Central memory CD8-positive, alpha-beta T cell (primary cell): ENCODE measurements around the gene FIGNL2.

Experiments used
- ATAC-seq: fragments of 150-1000 bp; cut with Tn5 transposase; replicated peaks from 2 replicates; pipeline ENCODE4 v1.10.0; 2022; ENCODE audit warnings: mild to moderate bottlenecking, moderate FRiP score, moderate number of reproducible peaks; ENCODE audit not compliant: poor library complexity, severe bottlenecking; ENCODE audit errors: extremely low read depth
- DNase-seq, 2 donors: peaks; one replicate each; pipeline ENCODE4 v3.0.0; 2021; ENCODE audit warnings: low spot score in 2 of 2
- H3K27ac Mint-ChIP-seq: one replicate; pipeline ENCODE4 v1.8.0; 2022; ENCODE audit warnings: low read depth, mild to moderate bottlenecking, moderate library complexity, mixed read lengths
- H3K27me3 Mint-ChIP-seq: one replicate; pipeline ENCODE4 v1.8.0; 2022; ENCODE audit warnings: mixed read lengths
- H3K36me3 Mint-ChIP-seq: one replicate; pipeline ENCODE4 v1.8.0; 2022; ENCODE audit warnings: mild to moderate bottlenecking, moderate library complexity, mixed read lengths; ENCODE audit not compliant: insufficient read depth
- H3K4me1 Mint-ChIP-seq: one replicate; pipeline ENCODE4 v1.8.0; 2022; ENCODE audit warnings: mixed read lengths
- H3K4me3 Mint-ChIP-seq: one replicate; pipeline ENCODE4 v1.8.0; 2022; ENCODE audit warnings: mild to moderate bottlenecking, moderate library complexity, mixed read lengths
- H3K9me3 Mint-ChIP-seq: one replicate; pipeline ENCODE4 v1.8.0; 2022; ENCODE audit warnings: mixed read lengths

Gene FIGNL2

DNA sequence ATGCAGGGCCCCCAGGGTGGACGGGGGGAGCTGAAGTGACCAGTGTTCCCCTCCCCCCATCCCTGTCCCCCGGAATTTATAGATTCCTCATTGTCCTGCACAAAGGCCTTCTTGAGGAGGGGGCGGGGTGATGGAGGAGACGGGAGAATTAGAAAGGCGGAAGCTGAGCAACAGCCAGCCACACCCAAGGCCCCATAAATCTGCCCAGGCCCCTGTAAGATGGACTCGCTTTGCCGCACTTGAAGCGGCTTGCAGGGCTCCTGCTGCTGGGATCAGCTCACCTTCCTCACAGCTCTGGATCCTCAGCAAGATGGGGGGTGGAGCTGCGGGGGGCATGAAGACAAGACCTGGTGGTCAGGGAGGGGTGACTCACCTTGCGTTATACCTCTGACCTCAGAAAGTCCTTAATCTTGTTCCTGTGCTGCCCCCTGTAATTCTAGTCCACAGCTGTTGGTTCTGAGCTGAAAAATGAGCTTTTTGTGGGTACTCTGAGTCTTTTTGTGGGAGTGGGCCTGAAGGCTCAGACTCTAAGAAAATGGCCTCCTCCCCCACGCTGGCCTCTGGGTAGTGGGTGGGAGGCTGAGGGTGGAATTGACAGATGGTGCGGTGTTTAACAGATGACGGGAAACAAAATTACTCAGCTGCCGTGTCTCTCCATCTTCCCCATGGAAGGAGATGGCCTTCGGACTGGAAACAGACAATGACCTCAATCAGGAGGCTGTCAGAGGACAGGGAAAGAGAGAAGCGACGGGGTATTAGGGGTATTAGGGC is 23.6 kb upstream of the FIGNL2 start:
- Mint-ChIP-seq H3K4me3 (no peak overlapping the region), H3K27me3 (peaks cover 48% of the 10 kb centered on the region), H3K36me3 (peaks cover 3% of the 10 kb centered on the region), H3K9me3 (no peaks in the 10 kb centered on the region), H3K27ac (no peak overlapping the region), H3K4me1 (peaks cover 7% of the 10 kb centered on the region)
- ATAC-seq (no peak), DNase-seq (no peak)

DNA sequence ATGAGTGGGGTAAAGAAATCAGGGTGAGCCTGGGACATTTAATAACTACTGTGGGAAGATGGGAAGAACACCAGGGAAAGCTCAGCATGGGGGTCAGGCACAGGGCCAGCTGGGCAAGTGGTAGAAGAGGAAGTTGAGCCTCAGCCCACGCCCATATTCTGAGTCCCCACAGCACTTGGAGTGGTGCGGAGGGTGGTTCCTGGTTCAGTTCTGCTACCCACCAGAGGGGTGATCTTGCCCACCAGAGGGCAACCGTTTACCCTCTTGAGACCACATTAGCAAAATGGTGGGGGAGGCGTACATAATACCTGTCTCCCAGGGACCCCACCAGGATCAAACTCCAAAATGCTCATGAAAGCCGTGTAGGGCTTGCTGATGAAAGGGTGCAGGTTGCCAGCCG is 22.6 kb upstream of the FIGNL2 start:
- H3K9me3 Mint-ChIP-seq: no peaks in the 10 kb centered on the region
- H3K27ac Mint-ChIP-seq: no peak overlapping the region
- peaks cover 7% of the 10 kb centered on the region for H3K4me1 Mint-ChIP-seq
- H3K4me3 Mint-ChIP-seq: no peak overlapping the region
- no peak for ATAC-seq
- H3K36me3 Mint-ChIP-seq: peaks cover 3% of the 10 kb centered on the region
- DNase-seq: no peak
- H3K27me3 Mint-ChIP-seq: peaks cover 56% of the 10 kb centered on the region

DNA sequence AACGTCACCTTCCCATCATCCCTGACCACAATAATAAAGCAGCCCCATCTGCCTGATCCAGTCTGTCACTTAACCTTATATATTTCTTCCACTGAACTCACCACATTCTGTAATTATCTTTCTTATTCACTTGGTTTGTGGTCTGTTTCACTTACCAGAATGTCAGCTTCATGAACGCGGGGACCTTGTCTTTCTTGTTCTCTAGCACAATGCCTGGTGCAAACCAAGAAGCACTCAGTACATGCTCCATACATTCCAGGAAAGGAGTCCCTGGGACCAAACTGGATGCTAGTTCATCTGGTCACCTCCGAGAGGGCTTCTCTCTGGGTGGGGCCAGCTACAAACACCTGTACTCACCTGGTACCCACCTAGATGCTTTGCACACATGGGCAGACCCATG is 22.0 kb upstream of the FIGNL2 start:
- Mint-ChIP-seq H3K4me1 (peaks cover 7% of the 10 kb centered on the region), H3K27ac (no peak overlapping the region), H3K36me3 (peaks cover 3% of the 10 kb centered on the region), H3K4me3 (no peak overlapping the region), H3K9me3 (no peaks in the 10 kb centered on the region), H3K27me3 (peaks cover 62% of the 10 kb centered on the region)
- no peak for ATAC-seq
- no peak for DNase-seq

DNA sequence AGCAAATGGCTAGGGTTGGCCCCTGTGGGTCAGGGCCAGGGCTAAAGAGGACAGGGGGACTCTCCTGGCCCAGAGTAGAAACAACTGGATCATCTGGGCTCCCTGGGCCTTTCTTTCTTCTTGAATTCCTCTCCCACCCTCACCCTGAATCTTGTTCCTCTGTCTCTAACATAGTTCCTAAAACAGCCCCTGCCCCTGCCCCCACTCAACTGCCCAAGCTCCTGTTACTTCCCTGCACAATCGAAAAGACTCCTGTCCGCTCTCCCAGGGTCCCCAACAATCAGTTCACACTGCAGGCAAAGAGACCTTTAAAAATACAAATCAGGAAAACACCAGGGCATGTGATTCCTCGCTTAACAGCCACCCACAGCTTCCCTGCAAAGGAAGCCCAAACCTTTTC is 21.4 kb upstream of the FIGNL2 start:
- Mint-ChIP-seq H3K27ac (no peak overlapping the region), H3K9me3 (no peaks in the 10 kb centered on the region), H3K4me1 (peaks cover 7% of the 10 kb centered on the region), H3K4me3 (peak overlapping the region; percentile 19), H3K27me3 (peaks cover 68% of the 10 kb centered on the region), H3K36me3 (peaks cover 3% of the 10 kb centered on the region)
- DNase-seq: no peak
- no peak for ATAC-seq

DNA sequence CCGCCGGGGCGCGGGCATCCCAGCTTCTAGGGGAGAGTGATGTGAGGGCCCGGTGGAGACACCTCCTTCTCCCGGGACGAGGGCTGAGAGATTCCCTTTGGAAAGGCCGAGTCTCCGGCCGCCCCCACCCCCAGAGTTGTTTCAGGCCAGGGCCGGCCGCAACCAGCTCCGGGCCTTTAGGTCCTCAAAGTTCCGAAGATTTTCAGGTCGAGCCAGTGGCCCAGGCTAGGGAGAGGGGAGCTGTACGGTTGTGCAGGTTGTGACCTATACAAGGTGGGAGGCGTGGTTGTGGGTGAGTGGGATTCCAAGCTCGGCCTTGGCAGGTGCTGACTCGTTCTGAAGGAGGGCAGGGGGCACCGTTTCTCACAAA is 21.0 kb upstream of the FIGNL2 start:
- Mint-ChIP-seq H3K4me1 (peaks cover 7% of the 10 kb centered on the region), H3K36me3 (peaks cover 3% of the 10 kb centered on the region), H3K27ac (no peak overlapping the region), H3K27me3 (peaks cover 72% of the 10 kb centered on the region), H3K4me3 (no peak overlapping the region), H3K9me3 (no peaks in the 10 kb centered on the region)
- ATAC-seq (no peak), DNase-seq (no peak)

DNA sequence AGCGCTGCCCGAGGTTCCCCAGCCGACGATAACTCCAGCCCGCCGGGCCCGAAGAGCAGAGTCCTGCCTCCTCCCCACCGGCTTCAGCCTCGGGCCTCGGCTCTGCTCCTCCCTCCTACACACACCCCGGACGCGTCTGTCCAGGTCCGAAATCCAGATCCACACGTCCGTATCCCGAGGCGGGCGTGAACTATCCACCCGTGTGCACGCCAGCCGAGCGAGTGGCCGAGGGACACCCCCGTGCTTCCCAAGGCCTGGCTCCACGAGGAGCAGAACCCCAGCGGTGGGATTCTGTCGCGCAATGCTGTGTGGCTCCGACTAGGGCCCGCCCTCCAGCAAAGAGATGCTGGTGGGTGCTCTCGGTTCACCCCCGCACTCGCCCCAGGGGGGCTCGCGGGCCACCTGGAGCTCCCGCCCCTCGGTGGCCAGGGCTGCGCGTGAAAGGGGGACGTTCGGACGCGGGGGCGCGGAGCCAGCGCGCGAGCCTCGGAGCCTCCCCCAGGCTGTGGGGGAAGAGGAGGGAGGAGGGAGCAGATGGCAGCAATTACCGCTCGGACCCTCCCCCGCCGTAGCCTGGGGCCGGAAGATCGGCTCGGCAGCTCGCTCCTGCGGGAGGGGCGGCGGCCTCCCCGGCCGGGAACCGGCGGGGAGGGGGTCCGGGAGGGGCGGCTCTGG is 20.4 kb upstream of the FIGNL2 start:
- H3K4me3 Mint-ChIP-seq: no peak overlapping the region
- DNase-seq (no peak), ATAC-seq (no peak)
- H3K9me3 Mint-ChIP-seq: no peaks in the 10 kb centered on the region
- no peak overlapping the region for H3K27ac Mint-ChIP-seq
- peaks cover 75% of the 10 kb centered on the region for H3K27me3 Mint-ChIP-seq
- H3K4me1 Mint-ChIP-seq: peaks cover 7% of the 10 kb centered on the region
- H3K36me3 Mint-ChIP-seq: peaks cover 3% of the 10 kb centered on the region

DNA sequence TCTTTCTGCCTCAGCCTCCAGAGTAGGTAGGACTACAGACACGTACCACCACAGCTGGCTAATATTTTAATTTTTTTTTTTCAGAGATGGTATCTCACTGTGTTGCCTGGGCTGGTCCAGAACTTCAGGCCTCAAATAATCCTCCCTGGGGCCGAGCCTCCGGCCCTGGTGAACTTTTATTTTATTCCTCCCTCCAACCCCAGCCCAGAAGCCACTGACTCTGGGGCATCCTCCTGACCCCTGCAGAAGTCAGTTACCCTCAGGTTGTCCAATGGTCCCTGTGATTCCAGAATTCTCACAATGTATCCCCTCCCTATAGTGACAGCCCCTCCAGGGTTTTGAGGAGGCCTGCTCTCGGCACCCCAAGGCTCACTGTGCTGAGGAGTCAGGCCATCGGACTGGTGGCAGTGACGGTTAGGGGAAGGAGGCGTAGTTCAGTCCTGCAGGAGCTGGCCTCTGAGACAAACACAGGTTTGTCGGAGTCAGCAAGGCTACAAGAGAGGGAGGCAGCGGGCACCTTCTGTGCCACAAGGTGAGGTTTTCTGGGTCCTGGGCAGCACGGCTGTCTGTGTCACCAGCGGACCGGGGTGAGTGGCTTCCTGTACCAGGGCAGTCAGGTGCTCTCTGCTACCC is 19.4 kb upstream of the FIGNL2 start:
- Mint-ChIP-seq H3K4me1 (peaks cover 14% of the 10 kb centered on the region), H3K27ac (no peak overlapping the region), H3K36me3 (peaks cover 3% of the 10 kb centered on the region), H3K4me3 (no peak overlapping the region), H3K27me3 (peaks cover 86% of the 10 kb centered on the region), H3K9me3 (no peaks in the 10 kb centered on the region)
- no peak for ATAC-seq
- DNase-seq: no peak

DNA sequence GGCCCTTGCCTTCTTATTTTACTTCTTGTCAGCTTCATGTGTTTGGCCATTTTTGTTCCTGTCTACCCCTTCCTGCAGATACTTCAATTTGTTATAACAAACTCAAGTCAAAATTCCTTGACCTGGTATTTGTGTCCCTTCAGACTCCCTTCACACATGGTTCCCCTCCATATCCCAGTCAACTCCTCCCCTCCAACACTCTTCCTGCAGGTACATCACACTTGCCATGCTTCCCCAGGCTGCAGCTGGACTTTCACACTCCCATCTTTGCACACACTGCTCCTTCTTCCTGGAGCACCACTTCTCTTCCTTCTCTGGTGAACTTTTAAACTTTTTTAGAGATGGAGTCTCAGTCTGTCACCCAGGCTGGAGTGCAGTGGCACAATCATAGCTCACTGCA is 18.9 kb upstream of the FIGNL2 start:
- Mint-ChIP-seq H3K4me3 (no peak overlapping the region), H3K27ac (no peak overlapping the region), H3K36me3 (peaks cover 3% of the 10 kb centered on the region), H3K9me3 (no peaks in the 10 kb centered on the region), H3K27me3 (peaks cover 91% of the 10 kb centered on the region), H3K4me1 (peaks cover 14% of the 10 kb centered on the region)
- DNase-seq: no peak
- no peak for ATAC-seq

DNA sequence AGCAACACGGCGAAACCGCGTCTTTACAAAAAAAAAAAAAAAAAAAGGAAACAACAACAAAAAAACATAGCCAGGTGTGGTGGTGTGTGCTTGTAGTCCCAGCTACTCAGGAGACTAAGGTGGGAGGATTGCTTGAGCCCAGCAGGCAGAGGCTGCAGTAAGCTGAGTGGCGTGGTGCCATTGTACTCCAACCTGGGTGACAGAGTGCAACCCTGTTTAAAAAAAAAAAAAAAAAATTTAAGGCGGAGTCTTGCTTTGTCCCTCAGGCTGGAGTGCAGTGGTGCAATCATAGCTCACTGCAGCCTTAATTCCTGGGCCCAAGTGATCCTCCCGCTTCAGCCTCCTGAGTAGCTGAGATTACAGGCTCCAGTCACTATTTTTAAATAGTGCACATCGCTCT is 18.2 kb upstream of the FIGNL2 start:
- no peak overlapping the region for H3K4me3 Mint-ChIP-seq
- no peak overlapping the region for H3K27ac Mint-ChIP-seq
- H3K27me3 Mint-ChIP-seq: peaks cover 96% of the 10 kb centered on the region
- H3K36me3 Mint-ChIP-seq: peaks cover 3% of the 10 kb centered on the region
- no peak for ATAC-seq
- peaks cover 14% of the 10 kb centered on the region for H3K4me1 Mint-ChIP-seq
- no peaks in the 10 kb centered on the region for H3K9me3 Mint-ChIP-seq
- no peak for DNase-seq

DNA sequence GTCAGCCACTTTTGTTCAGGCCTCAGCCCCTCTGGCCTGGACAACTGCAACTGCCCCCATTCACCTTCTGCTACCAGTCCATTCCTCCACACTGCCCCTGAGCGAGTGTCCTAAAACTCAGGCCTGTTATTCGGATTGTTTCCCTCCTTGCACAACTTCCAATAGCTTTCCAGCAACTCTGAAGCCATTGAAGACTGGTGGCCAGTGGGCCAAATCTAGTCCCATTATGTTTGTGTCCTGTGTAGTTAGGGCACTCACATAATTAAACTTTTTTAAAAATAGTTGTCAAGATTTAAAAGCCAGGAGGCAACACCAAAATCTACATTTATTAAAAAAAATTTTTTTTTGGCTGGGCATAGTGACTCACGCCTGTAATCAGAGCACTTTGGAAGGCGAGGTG is 17.8 kb upstream of the FIGNL2 start:
- peaks cover 96% of the 10 kb centered on the region for H3K27me3 Mint-ChIP-seq
- ATAC-seq (no peak), DNase-seq (no peak)
- H3K27ac Mint-ChIP-seq: no peak overlapping the region
- no peaks in the 10 kb centered on the region for H3K9me3 Mint-ChIP-seq
- H3K36me3 Mint-ChIP-seq: peaks cover 3% of the 10 kb centered on the region
- no peak overlapping the region for H3K4me3 Mint-ChIP-seq
- peaks cover 14% of the 10 kb centered on the region for H3K4me1 Mint-ChIP-seq

DNA sequence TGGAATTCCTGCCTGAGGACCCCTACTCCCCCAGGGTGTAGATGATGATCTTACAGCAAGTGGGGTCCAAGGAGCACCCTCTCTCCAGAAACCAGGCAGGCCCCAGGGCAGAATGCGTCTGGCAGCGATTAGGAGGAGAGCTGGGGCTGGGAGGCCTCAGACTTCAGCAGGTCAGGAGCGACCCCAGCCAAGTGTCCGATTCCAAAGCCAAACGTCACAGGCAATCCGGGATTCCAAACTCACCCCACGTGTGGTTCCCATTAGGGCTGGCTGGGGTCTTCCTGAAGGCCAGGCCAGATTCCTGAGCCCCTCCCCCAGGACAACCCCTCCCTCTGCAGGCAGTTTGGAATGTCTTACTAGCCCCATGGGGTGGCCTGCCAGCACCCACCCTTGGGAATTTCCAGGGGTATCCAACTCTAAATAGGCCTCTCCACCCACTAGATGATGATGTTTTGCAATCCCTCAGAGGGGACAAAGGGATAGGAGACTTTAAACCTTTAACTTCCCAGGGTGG is 17.3 kb upstream of the FIGNL2 start:
- Mint-ChIP-seq H3K27ac (no peak overlapping the region), H3K27me3 (peaks cover 96% of the 10 kb centered on the region), H3K9me3 (no peaks in the 10 kb centered on the region), H3K4me1 (peaks cover 14% of the 10 kb centered on the region), H3K4me3 (no peak overlapping the region), H3K36me3 (peaks cover 4% of the 10 kb centered on the region)
- ATAC-seq (no peak), DNase-seq (no peak)

DNA sequence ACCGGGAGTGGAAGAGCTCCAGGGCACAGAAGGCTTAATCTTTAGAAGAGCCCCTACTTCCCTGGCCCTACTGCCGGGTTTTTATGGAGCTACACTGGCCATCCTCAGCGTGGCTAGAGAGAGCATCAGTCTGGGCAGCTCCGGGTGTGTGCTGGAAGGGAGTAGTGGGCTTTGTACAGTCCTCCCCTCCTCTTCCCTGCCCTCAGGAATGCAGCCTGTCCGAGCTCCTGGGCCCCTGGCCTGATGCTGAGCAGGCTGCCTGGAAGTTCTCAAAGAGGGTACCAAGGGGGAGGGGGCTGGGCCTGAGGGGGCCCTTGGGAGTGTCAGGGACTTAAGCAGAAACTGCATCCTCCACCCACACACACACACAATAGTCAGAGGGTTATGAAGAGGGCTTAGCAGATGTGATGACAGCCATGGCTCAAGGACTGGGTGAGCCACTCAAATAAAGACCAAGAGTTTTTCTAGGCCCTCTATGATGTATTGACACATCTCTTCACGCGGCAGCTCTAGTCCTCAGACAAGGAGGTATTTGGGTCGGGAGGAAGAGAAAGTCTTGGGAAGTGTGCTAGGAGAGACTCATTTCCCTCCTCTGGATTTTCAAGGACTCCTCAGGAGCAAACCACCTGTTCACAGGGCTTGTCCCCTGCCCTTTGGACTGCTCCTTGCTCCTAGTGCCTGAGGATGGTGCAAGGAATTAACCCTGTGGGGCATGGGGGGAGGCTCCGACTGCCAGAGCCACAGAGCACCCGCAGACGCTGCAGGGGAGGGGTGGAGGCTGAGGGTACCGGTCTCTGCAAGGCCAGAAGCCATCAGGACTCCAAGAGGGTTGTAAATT is 16.5 kb upstream of the FIGNL2 start:
- ATAC-seq: no peak
- Mint-ChIP-seq H3K27me3 (peaks cover 96% of the 10 kb centered on the region), H3K36me3 (peaks cover 4% of the 10 kb centered on the region), H3K9me3 (no peaks in the 10 kb centered on the region), H3K4me1 (peaks cover 10% of the 10 kb centered on the region), H3K4me3 (no peak overlapping the region), H3K27ac (no peak overlapping the region)
- no peak for DNase-seq
